ENCODE results near the gene CSF2RB.

Gene CSF2RB

GRCh38 chr22:36891646-36892045 lies 21.8 kb upstream of the CSF2RB start:
- DNase-seq (ENCODE audit: low read depth): no peak

- no peak for DNase-seq (ENCODE audit: low read depth)
Observed at GRCh38 chr22:36892292-36892691, 21.1 kb upstream of the CSF2RB start.

GRCh38 chr22:36893262-36893661 lies 20.2 kb upstream of the CSF2RB start:
- no peak for DNase-seq (ENCODE audit: low read depth)

DNA sequence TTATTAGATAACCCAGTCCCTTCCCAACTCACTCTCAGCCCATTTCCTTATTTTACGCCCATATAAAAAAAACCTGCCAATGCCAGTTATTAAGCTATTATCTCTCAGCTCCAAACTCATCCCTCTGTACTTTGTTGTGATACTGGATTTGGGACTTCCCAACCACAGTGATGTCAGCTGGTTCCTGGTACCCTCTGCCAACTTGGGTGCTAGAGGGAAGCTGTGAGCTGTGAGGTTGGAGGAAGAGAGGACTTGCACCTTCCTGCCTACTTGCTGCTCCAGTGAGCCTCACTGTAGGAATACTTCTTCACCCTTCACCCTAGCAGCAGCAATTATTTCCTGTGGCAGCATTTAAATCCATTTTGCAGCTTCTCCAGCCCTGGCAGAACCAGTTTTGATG lies 19.2 kb upstream of the CSF2RB start:
- no peak for DNase-seq (ENCODE audit: low read depth)

DNA sequence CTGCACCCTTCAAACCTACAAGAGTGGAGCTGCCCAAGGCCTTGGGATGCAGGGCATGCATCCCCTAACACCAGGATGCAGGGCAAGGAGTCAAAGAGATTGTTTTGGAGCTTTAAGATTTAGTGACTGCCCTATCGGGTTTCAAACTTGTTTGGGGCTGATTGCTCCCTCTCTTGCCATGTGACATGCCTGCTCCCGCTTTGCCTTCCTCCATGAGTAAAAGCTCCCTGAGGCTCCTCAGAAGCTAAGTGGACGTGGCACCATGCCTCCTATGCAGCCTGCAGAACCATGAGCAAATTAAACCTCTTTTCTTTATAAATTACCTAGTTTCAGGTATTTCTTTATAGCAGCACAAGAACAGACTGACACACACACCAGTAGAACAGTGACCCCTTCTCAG lies 15.8 kb upstream of the CSF2RB start:
- no peak for DNase-seq (ENCODE audit: low read depth)

DNA sequence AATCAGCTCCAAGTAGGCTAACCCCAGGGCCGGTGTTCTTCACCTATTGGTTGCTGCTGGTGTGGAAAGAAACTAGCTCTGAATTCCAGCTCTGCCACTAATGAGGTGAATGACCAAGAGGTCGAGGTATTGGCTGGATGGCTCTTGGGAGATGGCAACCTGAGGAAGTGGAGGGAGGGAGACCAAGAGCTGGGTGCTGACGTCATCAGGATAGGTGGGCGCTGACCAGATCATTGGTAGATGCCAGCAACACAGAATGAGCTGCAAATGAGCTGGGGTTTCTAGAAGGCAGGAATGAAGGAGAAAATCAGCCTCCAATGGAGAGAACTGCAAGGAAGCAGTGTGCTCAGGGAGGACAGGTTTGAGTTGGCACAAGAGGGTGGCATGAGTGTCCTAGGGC lies 14.7 kb upstream of the CSF2RB start:
- no peak for DNase-seq (ENCODE audit: low read depth)

DNA sequence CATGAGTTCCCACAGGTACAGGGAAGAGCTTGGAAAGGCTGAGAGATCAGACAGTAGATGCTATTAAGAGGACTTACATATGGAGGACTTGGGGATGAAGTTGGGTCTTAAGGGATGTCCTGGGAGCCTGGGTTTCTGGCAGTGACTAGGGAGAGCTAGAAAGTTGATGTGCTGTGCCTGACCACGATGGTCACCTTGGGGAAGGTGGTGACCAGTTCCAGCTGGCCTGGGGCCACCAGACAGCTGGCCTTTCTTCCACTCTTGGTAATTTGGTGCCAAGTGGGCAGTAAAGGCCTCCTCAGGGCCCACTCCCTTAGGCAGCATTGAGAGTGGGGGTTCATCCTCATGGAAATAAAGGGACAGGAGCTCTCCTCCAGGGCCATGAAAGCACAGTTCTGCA lies 13.9 kb upstream of the CSF2RB start:
- DNase-seq (ENCODE audit: low read depth): no peak

GRCh38 chr22:36900225-36900624 lies 13.2 kb upstream of the CSF2RB start:
- DNase-seq (ENCODE audit: low read depth): no peak

DNA sequence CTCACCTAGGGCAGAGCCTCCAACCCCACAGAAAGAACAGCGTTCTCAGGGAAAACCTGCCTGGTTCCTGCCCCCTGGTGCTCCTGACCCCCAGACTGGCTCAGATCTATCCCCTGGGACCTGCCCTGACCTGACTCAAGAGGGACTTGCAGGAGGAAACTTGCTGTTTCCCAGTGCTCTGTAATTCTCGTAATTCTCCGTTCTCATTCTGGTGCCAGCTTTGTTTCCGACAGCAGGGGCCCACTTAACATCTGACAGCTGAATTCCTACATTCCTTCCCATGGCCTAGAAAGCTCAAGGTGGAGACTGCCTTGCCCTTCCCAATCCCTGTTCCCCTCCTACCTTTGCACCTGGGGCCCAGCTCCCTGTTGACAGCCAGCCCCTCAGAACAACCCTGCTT lies 12.5 kb upstream of the CSF2RB start:
- no peak for DNase-seq (ENCODE audit: low read depth)

GRCh38 chr22:36901411-36902142 lies 11.9 kb upstream of the CSF2RB start:
- no peak for DNase-seq (ENCODE audit: low read depth)

DNA sequence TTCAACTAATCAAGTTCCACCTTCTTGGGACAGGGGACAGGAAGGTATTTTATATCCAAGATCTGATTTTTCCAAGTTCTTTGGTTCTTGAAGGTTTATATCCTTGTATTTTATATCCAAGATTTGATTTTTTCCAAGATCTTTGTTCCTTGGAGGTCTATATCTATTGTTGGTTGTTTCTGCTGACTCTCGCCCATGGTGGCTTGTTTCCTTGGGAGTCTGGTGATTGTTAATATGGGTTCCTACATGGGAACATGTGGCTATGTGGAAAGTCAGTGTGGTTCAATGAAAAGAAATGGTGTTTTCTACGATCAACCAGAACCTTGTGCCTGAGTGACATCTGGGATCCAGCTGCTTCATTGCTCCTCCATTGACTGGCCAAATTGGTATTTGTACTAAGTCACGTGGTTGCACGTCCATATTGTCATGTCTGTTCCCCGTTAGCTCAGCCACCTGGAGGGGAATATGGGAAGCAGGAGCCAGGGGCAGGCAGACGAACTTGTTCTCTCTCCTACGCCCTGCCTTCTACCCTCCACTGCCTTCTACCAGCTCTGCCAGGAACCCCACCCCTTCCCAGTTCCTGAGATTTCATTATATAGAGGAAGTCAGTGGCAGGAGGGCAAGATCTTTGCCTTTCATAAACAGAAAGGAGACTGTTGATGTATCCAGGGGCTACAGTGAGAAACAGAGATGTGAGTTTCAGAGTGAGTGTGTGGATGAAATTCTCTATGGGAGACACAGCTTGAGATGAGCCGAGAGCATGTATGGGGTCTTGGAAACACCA lies 11.1 kb upstream of the CSF2RB start:
- DNase-seq (ENCODE audit: low read depth): no peak

- no peak for DNase-seq (ENCODE audit: low read depth)
Observed at GRCh38 chr22:36904260-36904880, 9.1 kb upstream of the CSF2RB start.

- DNase-seq (ENCODE audit: low read depth): no peak
Observed at GRCh38 chr22:36907253-36908195, 5.9 kb upstream of the CSF2RB start.

DNA sequence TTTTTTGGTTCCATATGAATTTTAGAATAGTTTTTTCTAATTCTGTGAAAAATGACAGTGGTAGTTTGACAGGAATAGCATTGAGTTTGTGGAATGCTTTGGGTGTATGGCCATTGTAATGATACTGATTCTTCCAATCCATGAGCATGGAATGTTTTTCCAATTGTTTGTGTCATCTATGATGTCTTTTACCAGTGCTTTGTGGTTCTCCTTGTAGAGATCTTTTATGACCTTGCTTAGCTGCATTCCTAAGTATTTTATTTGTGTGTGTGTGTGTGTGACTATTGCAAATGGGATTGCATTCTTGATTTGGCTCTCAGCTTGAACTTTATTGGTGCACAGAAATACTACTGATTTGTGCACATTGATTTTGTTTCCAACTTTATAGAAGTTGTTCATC lies 3.0 kb upstream of the CSF2RB start:
- DNase-seq (ENCODE audit: low read depth): no peak

GRCh38 chr22:36911887-36912661 lies 1.4 kb upstream of the CSF2RB start:
- no peak for DNase-seq (ENCODE audit: low read depth)

GRCh38 chr22:36912694-36913426 lies 568 bp upstream of the CSF2RB start:
- no peak for DNase-seq (ENCODE audit: low read depth)

- no peak for DNase-seq (ENCODE audit: low read depth)
Observed at GRCh38 chr22:36914390-36914752, 943 bp downstream of the CSF2RB start.

DNA sequence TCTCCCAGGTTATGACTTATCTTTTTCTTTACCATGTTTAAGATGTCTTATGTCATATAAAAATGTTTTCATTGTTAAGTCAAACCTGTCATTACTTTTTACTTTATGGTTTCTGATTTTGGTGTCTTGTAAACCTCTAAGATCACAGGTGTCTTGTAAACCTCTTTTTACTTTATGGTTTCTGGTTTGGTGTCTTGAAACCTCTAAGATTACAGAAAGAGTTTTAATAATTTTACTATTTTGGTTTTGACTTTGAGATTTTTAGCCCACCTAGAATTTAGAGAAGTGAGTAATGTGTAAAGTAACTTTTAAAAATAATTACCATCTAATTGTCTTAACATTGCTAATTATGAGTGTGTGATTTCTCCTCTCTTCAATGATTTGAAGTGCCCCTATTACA lies 2.6 kb downstream of the CSF2RB start:
- no peak for DNase-seq (ENCODE audit: low read depth)

GRCh38 chr22:36918586-36919284 lies 5.3 kb downstream of the CSF2RB start:
- no peak for DNase-seq (ENCODE audit: low read depth)

Measured in T-helper 22 cell (primary cell).